ENCODE results near the gene ARMH1.
A peak's percentile ranks its signal among the peaks of the same experiment; 100 is the strongest.

ARMH1 gene

DNA sequence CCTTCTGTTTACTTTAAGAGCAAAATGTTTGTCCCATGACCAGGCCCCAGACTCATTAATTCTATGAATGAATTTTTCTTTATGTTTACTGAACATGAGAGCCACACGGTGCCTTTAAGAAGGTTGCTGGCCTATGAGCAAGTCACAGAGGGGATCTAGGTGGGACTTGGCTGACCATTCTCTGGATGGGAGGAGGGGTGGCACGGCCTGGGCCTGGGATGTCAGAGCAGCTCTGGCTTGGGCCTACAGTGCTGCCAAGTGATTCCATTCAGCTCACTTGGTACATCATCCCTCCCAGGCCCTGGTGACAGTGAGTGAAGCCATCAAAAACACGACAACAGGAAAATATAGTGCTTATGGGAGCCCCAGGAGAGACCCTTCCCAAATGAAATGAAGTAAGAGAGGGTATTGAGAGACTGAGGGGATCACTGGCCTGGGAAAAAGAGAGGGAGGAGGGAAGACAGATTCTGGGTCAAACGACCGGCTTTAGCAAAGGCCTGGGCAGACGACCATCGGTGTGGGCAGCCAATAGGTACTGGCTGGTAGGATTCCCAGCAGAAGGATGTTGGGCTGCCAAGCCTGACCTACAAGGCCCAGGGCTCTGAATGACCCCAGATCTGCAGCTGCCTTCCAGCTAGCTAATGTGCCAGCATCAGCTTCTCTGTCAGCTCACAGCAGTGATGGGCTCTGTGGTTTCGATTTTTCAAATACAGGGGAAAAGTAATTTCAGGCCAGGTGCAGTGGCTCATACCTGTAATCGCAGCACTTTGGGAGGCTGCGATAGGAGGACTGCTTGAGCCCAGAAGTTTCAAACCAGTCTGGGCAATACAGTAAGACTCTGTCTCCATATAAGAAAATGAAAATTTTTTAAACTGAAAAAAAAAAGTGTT lies 3.5 kb upstream of the ARMH1 start:
- DNase-seq (ENCODE audit: low read depth in 2 of 2): no peak

DNA sequence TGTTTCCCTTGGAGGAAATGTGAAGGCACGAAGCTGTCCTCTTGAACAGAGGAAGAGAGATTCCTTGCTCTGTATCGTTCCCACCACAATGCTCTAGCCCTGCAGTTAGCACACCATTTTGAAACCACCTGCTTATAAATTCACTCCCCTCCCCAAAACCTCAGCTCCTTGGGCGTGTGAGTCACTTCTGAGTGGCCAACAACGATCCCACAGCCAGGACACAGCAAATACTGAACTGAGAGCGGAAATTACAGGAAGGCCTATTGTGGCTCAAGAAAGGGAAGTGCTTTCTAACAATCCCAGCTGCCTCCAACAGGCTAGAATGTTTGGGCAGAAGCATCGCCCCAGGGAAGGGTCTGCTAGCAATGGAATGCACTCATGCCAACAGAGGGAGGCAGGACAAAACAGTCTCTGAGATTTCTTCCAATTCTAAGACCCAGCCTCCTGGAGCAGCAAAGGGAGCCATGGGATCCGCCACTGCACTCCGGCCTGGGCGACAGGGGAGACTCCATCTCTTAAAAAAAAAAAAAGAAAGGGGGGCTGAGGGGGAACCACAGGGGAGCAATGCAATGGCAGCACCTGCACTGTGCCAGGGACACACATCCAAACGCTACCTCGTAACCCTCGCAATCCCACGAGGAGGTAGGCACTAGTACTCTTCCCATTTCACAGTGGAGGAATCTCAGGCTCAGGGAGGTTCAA lies 2.1 kb upstream of the ARMH1 start:
- no peak for DNase-seq (ENCODE audit: low read depth in 2 of 2)

DNA sequence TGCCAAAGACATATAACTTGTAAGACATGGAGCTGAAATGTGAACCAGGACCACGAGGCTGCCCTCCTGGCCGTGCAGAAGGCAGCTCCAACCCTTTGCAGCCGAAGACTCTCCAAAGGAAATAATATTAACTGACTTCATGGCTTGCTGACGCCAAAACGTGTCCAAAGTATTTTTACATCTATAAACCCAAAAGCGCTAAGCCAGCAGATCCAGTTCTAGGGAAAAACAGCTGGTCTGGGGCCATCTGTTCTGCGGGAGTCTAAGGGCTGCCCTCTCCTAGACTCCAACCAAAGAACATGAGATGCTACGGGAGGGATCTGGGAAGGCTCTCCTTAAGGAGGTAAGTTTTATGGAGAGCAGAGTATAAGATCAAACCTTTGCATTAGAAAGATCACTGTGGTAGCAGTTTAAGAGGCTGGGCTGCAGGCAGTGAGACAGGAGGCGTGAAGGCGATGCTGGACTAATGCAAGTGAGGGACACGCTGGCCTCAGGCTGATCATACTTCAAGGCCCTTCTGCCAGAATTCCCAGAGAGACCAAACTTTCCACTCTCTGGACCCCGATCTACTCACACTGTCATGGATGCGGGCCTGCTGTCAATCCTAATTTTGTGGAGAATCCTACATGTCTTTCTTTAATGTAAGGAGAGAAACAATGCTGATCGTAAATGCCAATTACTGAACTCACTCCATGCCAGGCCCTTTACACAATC lies 1.4 kb upstream of the ARMH1 start:
- no peak for DNase-seq (ENCODE audit: low read depth in 2 of 2)

DNA sequence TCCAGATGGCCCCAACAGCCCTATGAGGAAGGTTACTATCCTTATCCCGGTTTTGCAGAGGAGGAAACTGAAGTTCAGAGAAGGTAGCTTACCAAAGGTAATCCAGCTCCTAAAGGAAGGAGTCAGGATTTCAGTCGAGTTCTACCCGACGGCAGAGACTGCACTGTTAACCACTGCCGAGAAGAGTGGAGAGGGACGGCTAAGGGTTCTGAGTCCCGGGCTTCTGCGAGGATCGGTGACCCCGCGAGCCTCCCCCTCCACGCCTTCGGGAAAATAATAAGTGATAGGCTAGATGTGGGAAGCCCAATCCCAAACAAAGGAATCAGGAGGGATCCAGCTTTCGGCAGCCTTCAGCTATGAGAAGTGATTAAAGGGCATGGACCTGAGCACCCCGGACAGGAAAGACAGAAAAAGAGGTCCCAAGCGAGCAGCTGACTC lies 820 bp upstream of the ARMH1 start:
- DNase-seq (ENCODE audit: low read depth in 2 of 2): no peak

DNA sequence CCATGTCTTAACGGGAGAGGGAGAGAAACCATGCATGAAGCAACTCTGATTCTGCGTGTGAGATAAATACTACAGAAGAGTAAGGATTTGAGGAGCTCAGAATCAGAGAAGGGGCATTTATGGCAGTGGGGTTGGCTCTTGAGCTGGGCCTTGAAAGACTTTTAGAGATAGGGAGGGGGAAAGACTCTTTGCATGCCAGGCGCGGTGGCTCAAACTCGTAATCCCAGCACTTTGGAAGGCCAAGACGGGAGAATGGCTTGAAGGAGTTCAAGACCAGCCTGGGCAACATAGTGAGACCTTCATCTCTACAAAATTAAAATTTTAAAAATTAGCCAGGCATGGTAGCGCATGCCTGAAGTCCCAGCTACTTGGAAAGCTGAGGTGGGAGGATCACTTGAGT lies 672 bp downstream of the ARMH1 start:
- no peak for DNase-seq (ENCODE audit: low read depth in 2 of 2)

DNA sequence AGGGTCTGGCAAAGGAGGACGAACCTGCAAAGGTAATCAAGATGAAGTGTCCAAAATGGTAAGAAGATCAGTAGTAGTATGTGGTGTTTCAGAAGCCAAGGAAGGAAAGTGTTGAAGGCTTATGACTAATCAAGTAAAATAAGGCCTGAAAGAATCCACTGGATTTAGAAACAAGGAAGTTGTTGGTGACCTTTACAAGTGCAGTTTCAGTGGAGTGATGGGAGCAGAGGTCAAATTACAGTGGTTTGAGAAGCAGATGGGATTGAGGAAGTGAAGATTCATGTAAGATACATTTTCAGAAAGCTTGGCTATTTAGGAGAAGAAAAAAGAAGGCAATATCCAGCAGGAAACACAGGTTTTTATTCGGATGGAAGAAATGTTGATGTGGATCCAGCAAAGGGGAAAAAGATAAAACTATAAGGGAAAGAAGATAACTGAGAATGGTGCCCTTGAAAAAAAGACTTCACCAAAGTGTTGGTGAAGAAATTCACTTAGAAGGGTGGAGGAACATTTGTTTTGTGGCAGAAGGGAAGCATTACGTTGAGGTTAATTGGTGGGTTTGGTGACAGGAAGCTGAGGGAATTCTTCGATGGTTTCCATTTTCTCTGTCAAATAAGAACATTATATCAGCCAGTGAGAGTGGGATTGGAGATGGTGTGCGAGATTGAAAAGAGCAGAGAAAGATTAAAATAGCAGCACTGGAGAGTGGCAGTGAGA lies 2.1 kb downstream of the ARMH1 start:
- no peak for DNase-seq (ENCODE audit: low read depth in 2 of 2)

DNA sequence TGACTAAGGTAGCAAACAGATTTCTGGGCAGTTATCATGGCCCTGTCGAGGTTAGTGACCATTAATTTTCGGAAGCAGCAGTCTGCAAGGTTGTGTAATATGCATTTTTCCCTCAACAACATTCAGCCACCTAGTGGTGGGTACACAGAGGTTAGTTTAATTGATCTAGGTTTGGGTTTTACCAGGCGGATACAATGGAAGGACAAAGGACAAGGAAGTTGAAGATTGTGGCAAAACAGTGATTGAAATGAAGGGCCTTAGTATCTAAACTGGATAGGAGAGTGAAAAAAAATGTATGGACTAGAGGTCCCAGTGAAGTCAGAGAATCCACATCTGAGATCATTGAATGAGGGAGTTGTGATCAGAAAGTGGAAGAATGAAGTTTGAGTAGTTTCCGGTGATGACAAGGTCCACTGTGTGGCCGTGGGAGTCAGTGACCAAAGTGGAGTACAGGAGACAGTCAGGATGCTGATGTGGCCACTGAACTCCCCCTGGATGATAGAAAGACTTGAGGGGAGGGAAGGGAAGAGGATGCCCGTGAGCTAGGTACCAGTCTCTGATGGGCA lies 2.8 kb downstream of the ARMH1 start:
- no peak for DNase-seq (ENCODE audit: low read depth in 2 of 2)

DNA sequence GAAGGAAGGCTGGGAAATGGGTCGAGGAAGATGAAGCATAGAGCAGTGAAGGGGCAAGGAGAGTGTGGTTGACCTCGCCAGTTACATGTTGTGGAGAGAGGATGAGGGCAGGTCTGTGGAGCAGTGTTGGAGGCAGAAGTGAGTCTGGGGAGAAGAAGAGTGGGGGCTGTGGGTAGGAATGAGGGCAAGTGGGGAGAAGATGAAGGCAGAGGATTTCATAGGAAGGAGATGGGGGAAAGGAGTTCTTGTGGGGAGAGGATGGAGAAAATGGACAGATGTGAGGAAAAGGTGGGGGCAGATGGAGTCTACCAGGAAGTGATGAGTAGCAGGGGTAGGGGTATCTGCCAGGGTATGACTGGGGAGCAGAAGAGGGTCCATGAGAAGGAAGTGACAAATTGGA lies 3.6 kb downstream of the ARMH1 start:
- DNase-seq (ENCODE audit: low read depth in 2 of 2): no peak

DNA sequence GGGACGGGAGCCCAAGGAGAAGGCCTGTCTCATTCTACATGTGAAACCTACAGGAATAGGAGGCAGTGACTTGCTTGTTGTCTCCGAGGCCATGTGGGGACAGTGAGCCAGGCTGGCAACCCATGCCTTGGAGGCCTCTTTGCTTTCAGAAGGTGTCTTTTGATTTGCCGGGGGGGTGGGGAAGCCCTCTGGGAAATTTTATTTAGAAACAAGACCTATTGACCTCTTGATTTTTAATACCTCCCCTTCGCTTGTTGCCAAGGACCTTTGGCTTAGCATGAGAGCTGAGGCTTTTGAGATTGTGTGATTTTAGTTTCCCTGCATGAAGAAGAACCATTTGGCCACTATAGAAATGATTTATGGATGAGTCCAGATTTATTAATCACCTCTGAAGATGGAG lies 4.1 kb downstream of the ARMH1 start:
- no peak for DNase-seq (ENCODE audit: low read depth in 2 of 2)

DNA sequence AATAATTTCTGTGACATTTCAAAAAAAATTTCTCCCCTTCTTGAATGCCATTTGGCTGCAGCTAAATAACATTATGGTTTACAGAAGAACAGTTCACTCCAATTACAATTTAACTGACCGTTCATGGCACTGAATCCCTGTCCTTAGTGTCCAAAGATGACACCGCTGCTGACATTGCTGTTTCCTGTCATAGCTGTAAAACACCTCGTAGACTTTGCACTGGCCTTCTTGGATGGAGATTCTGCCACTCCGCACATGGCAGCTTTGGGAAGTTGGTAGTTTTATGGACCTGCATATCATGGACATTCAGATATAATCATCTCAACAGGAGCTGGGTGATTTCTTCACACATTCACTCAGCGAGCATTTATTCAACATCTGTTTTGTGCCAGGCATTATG lies 5.0 kb downstream of the ARMH1 start:
- no peak for DNase-seq (ENCODE audit: low read depth in 2 of 2)

DNA sequence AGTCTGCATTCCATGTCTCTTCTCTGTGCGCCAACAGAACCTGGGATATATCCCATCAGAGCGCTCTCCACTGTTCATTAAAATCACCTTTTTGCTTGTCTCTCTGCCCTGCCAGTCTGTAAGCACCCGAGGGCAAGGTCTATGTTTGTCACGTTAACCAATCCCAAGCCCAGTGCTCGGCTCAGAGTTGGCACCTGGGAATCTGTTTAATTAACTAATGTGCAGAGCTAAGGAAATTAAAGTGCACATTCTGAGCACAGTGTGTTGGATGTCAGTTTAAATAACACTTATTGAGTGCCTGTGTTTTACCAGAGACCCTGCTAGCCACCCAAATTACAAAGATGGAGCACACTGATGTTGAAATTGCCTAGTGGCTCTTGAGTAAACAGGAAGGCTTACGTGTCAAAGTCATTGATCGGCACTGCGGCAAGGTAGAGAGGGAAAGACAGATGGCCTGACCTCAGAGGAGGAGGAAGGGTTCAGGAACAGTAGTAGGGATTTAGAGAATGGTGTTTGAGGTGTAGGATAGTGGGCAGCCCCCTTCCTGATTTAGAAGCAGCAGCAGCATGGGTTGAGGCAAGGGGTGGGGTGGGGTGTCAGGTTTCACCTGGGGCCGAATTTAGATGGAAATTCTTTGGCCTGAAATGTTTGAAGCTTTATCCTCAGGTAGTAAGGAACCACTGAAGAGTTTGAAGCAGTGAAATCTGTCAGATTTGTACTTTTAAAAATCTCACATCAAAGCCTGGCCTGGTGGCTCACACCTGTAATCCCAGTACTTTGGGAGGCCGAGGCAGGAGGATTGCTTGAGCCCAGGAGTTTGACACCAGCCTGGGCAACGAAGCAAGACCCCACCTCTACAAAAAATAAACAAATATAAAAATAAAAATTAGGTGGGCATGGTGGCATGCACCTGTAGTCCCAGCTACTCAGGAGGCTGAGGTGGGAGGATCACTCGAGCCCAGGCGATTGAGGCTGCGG lies 7.7 kb downstream of the ARMH1 start:
- no peak for DNase-seq (ENCODE audit: low read depth in 2 of 2)

DNA sequence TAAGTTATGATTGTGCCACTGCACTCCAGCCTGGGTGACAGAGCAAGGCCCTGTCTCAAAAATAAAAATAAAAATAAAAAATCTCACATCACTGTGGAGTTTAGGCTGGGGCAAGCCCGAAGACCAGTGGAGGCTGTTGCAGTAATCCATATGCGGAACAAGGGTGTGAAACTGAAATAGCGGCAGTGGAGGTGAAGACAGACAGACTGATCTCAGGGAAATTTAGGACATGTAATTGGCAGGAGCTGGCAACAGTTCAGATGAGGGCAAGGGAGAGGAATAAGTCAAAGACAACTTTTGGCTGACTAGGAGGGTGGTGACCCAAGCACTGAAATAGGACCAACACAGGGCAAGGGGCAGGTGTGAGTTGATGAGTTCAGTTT lies 8.4 kb downstream of the ARMH1 start:
- no peak for DNase-seq (ENCODE audit: low read depth in 2 of 2)

DNA sequence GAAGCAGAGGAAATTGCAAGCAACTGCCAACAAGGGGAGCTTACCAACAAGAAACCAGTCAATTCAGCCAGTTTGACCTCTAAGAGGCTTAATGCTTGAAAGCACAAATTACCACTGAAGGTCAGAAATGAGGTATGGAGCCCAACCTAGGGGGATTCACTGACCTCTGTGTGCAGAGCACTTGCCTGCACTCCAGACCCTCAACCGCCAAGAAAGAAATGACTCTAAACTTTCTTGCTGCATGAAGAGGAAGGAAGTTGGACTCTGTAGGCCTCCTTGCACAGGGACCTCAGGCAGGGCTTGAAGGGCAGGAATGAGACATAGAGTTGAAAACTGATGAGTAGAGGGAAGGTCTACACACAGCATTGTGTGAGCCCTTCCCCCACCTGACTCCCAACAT lies 10.0 kb downstream of the ARMH1 start:
- no peak for DNase-seq (ENCODE audit: low read depth in 2 of 2)

DNA sequence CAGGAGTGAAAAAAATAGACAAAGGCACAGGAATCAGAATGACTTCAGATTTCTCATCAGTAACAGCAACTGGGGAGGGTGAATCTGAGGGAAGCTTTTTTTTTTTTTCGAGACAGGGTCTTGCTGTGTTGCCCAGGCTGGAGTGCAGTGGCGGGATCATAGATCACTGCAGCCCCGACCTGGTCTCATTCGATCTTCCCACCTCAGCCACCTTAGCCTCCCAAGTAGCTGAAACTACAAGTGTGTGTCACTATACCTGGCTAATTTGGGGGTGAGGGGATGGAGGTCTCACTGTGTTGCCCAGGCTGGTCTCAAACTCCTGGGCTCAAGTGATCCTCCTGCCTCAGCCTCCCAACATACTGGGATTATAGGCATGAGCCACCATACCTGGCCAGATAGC lies 10.7 kb downstream of the ARMH1 start:
- no peak for DNase-seq (ENCODE audit: low read depth in 2 of 2)

DNA sequence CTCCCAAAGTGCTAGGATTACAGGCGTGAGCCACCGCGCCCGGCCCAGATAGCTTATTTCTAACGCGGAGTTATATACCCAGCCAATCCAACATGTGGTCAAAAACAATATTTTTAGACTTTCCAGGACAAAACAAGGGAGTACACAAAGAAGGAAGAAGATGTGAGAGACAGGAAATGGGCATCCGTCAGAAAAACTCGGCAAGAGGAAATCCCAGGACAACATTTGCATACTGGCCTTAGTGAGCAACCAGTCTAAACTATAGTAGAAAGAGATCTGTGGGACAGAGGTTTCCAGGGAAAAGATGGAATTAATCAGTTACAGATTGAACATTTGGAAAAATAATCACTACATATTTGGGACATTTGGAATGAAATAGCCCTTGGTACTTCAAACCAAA lies 11.4 kb downstream of the ARMH1 start:
- DNase-seq (ENCODE audit: low read depth in 2 of 2): no peak

DNA sequence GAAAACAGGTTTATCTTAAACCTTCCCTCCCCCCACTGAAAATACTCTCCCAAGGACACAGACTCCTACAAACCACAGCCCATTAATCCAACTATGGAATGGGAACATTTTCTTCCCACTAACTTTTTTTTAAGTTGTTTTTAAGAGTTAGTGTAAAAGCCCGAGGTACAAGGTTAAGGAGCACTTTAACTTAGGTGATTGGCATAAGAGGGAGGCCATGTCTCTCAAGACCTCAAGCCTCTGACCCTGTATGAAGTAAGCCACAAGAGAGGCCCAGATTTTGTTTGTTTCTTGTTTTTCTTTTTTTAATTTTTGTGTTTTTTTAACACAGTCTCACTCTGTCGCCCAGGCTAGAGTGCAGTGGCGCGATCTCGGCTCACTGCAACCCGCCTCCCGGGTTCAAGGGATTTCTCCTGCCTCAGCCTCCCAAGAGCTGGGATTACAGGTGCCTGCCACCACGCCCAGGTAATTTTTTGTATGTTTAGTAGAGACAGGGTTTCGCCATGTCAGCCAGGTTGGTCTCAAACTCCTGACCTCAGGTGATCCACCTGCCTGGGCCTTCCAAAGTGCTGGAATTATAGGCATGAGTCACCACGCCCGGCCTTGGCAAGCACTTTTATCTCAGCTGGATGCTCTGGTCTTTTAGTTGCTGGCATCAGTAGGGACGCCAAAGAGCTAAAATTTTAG lies 14.4 kb downstream of the ARMH1 start:
- DNase-seq (ENCODE audit: low read depth in 2 of 2): no peak

DNA sequence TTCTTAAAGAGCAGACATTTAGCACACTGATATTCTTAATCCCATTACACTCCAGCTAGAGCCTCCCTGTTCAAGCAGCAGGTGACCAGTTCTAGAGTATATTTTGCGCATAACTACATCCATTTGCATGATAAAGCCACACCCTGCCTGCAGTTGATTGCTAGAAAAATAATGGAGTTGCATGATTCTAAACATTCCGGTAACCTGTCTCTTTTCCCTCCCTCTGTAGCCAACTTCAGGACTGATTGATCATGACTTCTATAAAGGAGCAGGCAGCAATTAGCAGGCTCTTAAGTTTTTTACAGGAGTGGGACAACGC lies 14.9 kb downstream of the ARMH1 start:
- DNase-seq (ENCODE audit: low read depth in 2 of 2): no peak

DNA sequence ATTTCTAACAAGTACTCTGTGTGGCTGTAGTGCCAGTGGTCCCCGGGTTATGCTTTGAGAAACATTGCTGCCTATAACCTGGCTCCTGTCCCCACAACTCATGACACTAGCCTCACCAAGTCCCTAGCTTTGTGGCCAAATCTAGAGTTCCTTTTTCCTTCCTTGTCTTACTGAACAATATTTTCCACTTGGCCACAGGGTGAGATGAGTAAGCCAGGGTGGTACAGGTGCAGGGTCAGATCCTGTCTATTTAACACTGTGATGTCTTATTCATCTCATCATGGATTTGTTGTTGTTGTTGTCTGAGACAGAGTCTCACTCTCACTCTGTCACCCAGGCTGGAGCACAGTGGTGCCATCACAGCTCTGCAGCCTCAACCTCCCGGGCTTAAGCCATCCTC lies 18.6 kb downstream of the ARMH1 start:
- peak in 1 of 2 donors; percentile 15 for DNase-seq (ENCODE audit: low read depth in 2 of 2)

DNA sequence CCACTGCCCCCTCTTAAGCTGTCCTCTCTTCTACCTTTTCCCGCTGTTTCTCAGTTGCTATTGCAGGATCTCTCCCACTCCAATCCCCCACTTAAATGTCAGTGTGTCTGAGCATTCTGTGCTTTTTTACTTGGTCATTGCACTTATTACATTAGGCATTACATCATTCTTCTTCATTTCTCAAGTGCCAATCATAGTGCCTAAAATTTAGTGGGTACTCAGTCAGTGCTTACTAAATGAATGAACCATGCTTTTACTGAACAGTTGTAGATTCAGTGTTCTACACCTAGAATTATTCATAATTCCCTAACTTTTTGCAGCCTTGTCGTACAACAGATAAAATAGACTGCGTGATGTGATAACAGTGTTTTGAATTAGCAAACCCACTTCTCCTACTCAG lies 19.4 kb downstream of the ARMH1 start:
- no peak for DNase-seq (ENCODE audit: low read depth in 2 of 2)

DNA sequence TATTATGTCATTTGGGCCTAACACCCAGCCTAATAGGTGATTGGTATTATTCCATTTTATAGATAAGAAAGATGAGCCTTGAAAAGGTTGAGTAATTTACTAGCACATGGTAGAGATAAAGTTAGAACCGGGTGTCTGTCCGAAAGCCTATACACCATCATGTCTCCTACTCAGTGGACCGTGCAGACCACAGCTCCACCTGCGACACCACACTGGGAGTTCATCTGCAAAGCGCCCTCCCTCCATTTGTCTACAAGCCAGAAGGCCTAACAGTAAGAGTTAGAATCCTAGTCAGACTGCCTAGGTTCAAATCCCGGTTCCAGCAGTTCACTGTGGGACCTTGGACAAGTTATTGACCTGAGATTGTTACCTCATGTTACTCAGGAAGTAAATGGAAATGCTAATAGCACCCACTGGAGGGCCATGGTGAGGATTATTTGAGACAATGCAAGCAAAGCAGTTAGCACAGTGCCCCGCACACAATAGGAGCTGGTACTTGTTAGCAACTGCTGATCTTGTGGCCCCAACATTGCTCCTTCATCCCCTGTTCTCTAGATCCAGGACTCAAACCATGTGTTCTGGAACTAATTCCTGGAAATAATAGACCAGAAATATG lies 20.5 kb downstream of the ARMH1 start:
- DNase-seq (ENCODE audit: low read depth in 2 of 2): no peak

Data from stimulated activated CD8-positive, alpha-beta memory T cell treated with anti-CD3 and anti-CD28 coated beads, Interleukin-15, amount 100 ng/mL, for 48 hours (primary cell).